AG10803 (cell line): ENCODE data around the gene ARHGEF19.

ENCODE experiments used
- DNase-seq: peaks from one replicate; pipeline ENCODE4 v3.0.0; 2010; ENCODE audit warnings: low read depth
- H3K4me3 ChIP-seq: 2 replicates; pipeline ENCODE4 v1.5.1; 2011; ENCODE audit warnings: mild to moderate bottlenecking, low read length, control low read depth
- TF ChIP-seq, protein P1 (sequence below): conservative IDR thresholded peaks from 2 replicates; pipeline ENCODE4 v1.5.1; 2011; ENCODE audit warnings: mild to moderate bottlenecking, low read length, control low read depth, inconsistent platforms

ARHGEF19 gene

GRCh38 chr1:16195518-16195905, 16.9 kb downstream of the ARHGEF19 start:
- TF ChIP-seq, protein P1, sequence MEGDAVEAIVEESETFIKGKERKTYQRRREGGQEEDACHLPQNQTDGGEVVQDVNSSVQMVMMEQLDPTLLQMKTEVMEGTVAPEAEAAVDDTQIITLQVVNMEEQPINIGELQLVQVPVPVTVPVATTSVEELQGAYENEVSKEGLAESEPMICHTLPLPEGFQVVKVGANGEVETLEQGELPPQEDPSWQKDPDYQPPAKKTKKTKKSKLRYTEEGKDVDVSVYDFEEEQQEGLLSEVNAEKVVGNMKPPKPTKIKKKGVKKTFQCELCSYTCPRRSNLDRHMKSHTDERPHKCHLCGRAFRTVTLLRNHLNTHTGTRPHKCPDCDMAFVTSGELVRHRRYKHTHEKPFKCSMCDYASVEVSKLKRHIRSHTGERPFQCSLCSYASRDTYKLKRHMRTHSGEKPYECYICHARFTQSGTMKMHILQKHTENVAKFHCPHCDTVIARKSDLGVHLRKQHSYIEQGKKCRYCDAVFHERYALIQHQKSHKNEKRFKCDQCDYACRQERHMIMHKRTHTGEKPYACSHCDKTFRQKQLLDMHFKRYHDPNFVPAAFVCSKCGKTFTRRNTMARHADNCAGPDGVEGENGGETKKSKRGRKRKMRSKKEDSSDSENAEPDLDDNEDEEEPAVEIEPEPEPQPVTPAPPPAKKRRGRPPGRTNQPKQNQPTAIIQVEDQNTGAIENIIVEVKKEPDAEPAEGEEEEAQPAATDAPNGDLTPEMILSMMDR = no peak
- DNase-seq = no peak
- no peak overlapping the region for H3K4me3 ChIP-seq

DNA sequence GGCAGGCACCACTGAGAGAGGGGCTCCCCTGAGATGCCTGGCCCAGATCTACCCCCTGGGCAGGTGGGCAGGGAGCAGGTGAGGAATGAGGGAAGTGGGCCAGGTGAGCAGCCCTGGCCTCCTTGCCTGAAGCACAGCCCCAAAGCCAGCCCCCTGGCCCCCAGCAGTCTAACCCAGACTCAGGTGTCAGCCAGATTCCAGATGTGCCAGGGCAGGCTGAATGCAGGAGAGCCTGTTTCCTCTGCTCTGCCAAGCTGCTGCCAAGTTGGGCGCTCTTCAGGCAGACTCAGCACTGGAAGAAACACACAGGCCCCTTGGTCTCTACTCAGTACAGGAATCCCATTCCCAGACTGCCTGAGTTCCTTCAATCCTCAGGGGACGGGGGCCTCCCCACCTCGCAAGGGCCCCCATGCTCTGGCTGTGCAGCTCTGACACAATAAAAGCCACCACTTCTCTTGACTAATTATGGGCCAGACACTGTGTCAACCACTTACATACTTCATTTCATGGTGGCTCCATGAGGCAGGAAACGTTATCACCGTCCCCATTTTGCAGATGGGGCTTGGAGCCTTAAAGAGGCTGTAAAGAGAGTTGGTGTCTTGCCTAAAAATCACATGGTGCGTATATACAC, 20.4 kb downstream of the ARHGEF19 start:
- TF ChIP-seq, protein P1 = no peak
- no peak for DNase-seq
- H3K4me3 ChIP-seq = no peak overlapping the region

- TF ChIP-seq, protein P1 = no peak
- DNase-seq = no peak
- no peak overlapping the region for H3K4me3 ChIP-seq
Measured at GRCh38 chr1:16191309-16191708, 21.1 kb downstream of the ARHGEF19 start.

- TF ChIP-seq, protein P1 = no peak
- no peak for DNase-seq
- no peak overlapping the region for H3K4me3 ChIP-seq
Measured at GRCh38 chr1:16189921-16190621, 22.4 kb downstream of the ARHGEF19 start.

GRCh38 chr1:16189003-16189402, 23.4 kb downstream of the ARHGEF19 start:
- TF ChIP-seq, protein P1 = no peak
- DNase-seq = no peak
- H3K4me3 ChIP-seq = no peak overlapping the region

DNA sequence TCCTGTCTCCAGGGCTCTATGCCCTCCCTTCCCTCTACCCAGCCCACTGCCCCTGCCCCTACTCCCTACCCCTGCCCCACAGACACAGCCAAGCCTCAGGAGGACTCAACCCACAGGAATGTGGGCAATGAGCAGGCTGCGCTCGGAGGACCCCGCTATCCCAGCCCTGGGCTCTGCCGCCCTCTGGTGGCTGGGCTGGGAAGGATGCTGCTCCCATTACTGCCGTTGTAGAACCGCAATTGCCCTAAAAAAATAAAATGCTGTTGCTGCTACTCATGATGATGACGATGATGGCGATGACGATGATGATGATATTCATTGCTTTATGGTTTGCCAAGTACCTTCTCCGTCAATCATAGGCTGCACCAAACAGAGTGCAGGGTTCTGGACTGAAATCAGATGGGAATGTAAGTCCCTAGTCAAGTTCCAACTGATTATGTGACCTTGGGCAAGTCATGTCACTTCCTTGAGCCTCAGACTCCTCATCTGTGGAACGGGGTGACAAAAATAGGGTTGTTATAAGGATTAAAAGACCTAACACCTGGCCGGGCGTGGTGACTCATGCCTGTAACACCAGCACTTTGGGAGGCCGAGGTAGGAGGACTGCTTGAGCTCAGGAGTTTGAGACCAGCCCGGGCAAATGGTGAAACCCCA, 24.6 kb downstream of the ARHGEF19 start:
- no peak overlapping the region for H3K4me3 ChIP-seq
- TF ChIP-seq, protein P1 = peak; percentile 92
- peak; percentile 70 for DNase-seq

DNA sequence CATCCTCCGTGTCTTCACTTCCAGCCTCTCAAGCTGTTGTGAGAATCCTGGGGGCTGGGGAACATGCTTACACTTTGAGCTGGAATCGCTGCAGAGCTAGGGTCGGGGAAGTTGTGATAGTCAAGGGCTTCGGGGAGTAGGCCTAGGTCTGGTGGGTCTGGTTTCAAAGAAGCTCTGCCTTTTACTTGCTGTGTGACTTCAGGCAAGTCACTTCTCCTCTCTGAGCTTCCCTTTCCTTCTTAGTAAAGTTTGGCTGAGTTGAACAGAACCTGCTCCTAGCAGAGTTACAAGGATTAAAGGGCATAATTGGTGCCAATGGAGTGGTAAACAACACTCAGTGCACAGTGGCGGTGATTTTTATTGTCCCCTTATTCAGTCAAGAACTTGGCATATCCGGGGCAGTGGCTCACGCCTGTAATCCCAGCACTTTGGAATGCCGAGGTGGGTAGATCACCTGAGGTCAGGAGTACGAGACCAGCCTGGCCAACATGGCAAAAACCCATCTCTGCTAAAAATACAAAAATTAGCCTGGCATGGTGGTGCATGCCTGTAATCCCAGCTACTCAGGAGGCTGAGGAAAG, 25.7 kb downstream of the ARHGEF19 start:
- no peak overlapping the region for H3K4me3 ChIP-seq
- DNase-seq = no peak
- TF ChIP-seq, protein P1 = no peak
